ENCODE results near the gene ZNF664. TPM values are rescaled to one million over a fixed set of nuclear protein-coding genes. Genes with fewer than 3 reads are reported as not detected.

Gene ZNF664
- total and polyA plus RNA-seq, 2 donors (not counting 1 experiment from before 2014, with no cell fraction given), result 14.3 to 47.1 TPM

- POLR2A ChIA-PET, result no interaction called here
- intact Hi-C loops (cut with micrococcal nuclease), result no loop called here
- Histone ChIP-seq H4K20me1 (ENCODE audit: control insufficient read depth, insufficient read depth, low read length, poor library complexity, severe bottlenecking) (no peaks in the 10 kb centered on the region), H3K36me3 (replicated peaks in 1 of 2; ENCODE audit: control extremely low read depth in 1 of 2, control insufficient read depth in 1 of 2, extremely low read depth in 1 of 2, insufficient read depth in 2 of 2, low read length in 1 of 2) (peaks cover 0 to 5% of the 10 kb centered on the region in 2 experiments), H3K27me3 (replicated peaks in 1 of 4; ENCODE audit: control extremely low read depth in 1 of 4, control insufficient read depth in 3 of 4, insufficient read depth in 4 of 4, low read length in 3 of 4) (no peaks in the 10 kb centered on the region), H2AFZ (ENCODE audit: insufficient read depth, low read depth, low read length, poor library complexity, severe bottlenecking) (no peak overlapping the region), H3K4me1 (ENCODE audit: control insufficient read depth in 2 of 2, insufficient read depth in 2 of 2, low read length in 2 of 2) (peaks cover 17 to 20% of the 10 kb centered on the region in 2 donors), H3K79me2 (ENCODE audit: control insufficient read depth, insufficient read depth, low read length) (no peaks in the 10 kb centered on the region), H3K4me3 (ENCODE audit: control extremely low read depth in 1 of 5, extremely low read depth in 1 of 5, insufficient read depth in 1 of 5, low read depth in 2 of 5, low read length in 4 of 5) (no peak overlapping the region), H3K27ac (ENCODE audit: low read length in 2 of 2) (no peak overlapping the region), H3K4me2 (replicated peaks; ENCODE audit: low read depth, low read length, poor library complexity, severe bottlenecking) (no peak overlapping the region), H3K9ac (ENCODE audit: low read length) (no peak overlapping the region), H3K9me3 (ENCODE audit: control extremely low read depth in 1 of 3, control insufficient read depth in 2 of 3, insufficient read depth in 1 of 3, low read length in 2 of 3) (no peaks in the 10 kb centered on the region)
- no peak for DNase-seq
- H3K4me3 Mint-ChIP-seq, result no peak overlapping the region
- no peak for ATAC-seq (ENCODE audit: low read depth)
- no peak overlapping the region for H3K27ac Mint-ChIP-seq
- H3K27me3 Mint-ChIP-seq, result peaks cover 9% of the 10 kb centered on the region
- no peak for TF ChIP-seq CTCF (IDR thresholded peaks at IDR 0.05)
- no peak for TF ChIP-seq EZH2 (IDR thresholded peaks at IDR 0.05; ENCODE audit: borderline replicate concordance, insufficient read depth, low read depth, low read length, poor library complexity, severe bottlenecking)
- WGBS (ENCODE audit: insufficient coverage), result 93% methylated on average over 14 of the region's 14 CpGs
- CTCF ChIA-PET, result no interaction called here
- peaks cover 21% of the 10 kb centered on the region for H3K4me1 Mint-ChIP-seq
- no peaks in the 10 kb centered on the region for H3K9me3 Mint-ChIP-seq (ENCODE audit: insufficient read depth)
Measured at GRCh38 chr12:123933214-123933613, 39.8 kb upstream of the ZNF664 start.

- CTCF ChIA-PET, result interaction anchor here (1.1 kb wide), 1 partner anchor 8 kb away, joined by 3 read pairs; no protein-coding TSS in a partner anchor
- WGBS (ENCODE audit: insufficient coverage), result 48% methylated on average over 11 of the region's 11 CpGs
Measured at GRCh38 chr12:123934016-123934620, 38.9 kb upstream of the ZNF664 start.

More at GRCh38 chr12:123934016-123934620, 38.9 kb upstream of the ZNF664 start:
- no peak for DNase-seq
- H3K9ac ChIP-seq (ENCODE audit: low read length), result no peak overlapping the region
- intact Hi-C loops (cut with micrococcal nuclease), result no loop called here
- no peak overlapping the region for H3K27ac Mint-ChIP-seq
- no peak overlapping the region for H3K4me2 ChIP-seq (replicated peaks; ENCODE audit: low read depth, low read length, poor library complexity, severe bottlenecking)
- peaks cover 2% of the 10 kb centered on the region for H3K27me3 Mint-ChIP-seq
- H4K20me1 ChIP-seq (ENCODE audit: control insufficient read depth, insufficient read depth, low read length, poor library complexity, severe bottlenecking), result no peaks in the 10 kb centered on the region
- no peak for ATAC-seq (ENCODE audit: low read depth)
- peaks cover 0 to 5% of the 10 kb centered on the region in 2 experiments for H3K36me3 ChIP-seq (replicated peaks in 1 of 2; ENCODE audit: control extremely low read depth in 1 of 2, control insufficient read depth in 1 of 2, extremely low read depth in 1 of 2, insufficient read depth in 2 of 2, low read length in 1 of 2)
- peaks cover 25% of the 10 kb centered on the region for H3K4me1 Mint-ChIP-seq
- no peaks in the 10 kb centered on the region for H3K9me3 Mint-ChIP-seq (ENCODE audit: insufficient read depth)
- peaks cover 20 to 22% of the 10 kb centered on the region in 2 donors for H3K4me1 ChIP-seq (ENCODE audit: control insufficient read depth in 2 of 2, insufficient read depth in 2 of 2, low read length in 2 of 2)
- no peak overlapping the region for H3K4me3 ChIP-seq (ENCODE audit: control extremely low read depth in 1 of 5, extremely low read depth in 1 of 5, insufficient read depth in 1 of 5, low read depth in 2 of 5, low read length in 4 of 5)
- no peaks in the 10 kb centered on the region for H3K9me3 ChIP-seq (ENCODE audit: control extremely low read depth in 1 of 3, control insufficient read depth in 2 of 3, insufficient read depth in 1 of 3, low read length in 2 of 3)
- H3K27me3 ChIP-seq (replicated peaks in 1 of 4; ENCODE audit: control extremely low read depth in 1 of 4, control insufficient read depth in 3 of 4, insufficient read depth in 4 of 4, low read length in 3 of 4), result no peaks in the 10 kb centered on the region
- H3K27ac ChIP-seq (ENCODE audit: low read length in 2 of 2), result no peak overlapping the region
- H3K4me3 Mint-ChIP-seq, result no peak overlapping the region
- H3K79me2 ChIP-seq (ENCODE audit: control insufficient read depth, insufficient read depth, low read length), result no peaks in the 10 kb centered on the region
- H2AFZ ChIP-seq (ENCODE audit: insufficient read depth, low read depth, low read length, poor library complexity, severe bottlenecking), result no peak overlapping the region
- POLR2A ChIA-PET, result no interaction called here
- TF ChIP-seq CTCF (IDR thresholded peaks at IDR 0.05) (no peak), EZH2 (IDR thresholded peaks at IDR 0.05; ENCODE audit: borderline replicate concordance, insufficient read depth, low read depth, low read length, poor library complexity, severe bottlenecking) (no peak)
